ENCODE data around the gene CD2AP.
A peak's percentile ranks its signal among the peaks of the same experiment; 100 is the strongest.

Gene CD2AP

DNA sequence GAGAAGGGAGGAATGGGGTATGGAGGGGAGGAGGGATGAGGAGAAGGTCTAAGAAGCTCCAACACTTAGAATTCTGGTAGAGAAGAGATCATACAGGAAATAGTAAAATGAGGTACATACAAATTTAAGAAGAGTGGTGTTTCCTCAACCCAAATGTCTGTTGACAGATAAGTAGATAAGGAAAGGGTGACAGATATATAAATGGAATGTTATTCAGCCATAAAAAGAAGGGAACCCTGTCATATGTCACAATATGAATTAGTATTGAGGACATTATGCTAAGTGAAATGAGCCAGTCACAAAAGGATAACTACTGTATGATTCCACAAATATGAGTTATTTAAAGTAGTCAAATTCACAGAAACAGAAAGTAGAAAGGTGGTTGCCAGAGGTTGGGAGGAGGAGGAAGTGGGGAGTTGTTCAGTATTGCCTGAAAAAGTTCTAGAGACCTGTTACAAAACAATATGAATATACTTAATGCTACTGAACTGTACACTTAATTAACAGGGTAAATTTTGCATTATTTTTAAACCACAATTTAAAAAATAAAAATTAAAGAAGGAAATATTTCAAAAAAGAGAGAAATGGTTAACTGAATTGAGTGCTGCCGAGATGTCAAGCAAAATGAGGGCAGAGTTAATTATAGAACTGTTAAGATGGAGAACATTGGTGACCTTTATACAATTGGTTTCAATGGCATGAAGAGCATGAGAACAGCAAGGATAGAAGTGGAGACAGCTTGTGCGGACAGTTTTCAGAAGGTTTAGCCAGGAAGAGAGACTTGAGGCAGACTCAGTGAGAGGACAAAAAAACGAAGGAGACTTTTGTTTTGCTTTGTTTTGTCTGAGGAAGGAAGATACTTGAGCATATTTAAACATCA, 173.2 kb downstream of the CD2AP start:
- Histone ChIP-seq H3K27me3 (ENCODE audit: control insufficient read depth, insufficient read depth, low read length, poor library complexity, severe bottlenecking) (no peaks in the 10 kb centered on the region), H3K9me3 (ENCODE audit: control insufficient read depth, low read length) (no peaks in the 10 kb centered on the region), H3K4me3 (ENCODE audit: insufficient read depth, low read depth, low read length) (no peak overlapping the region), H3K4me1 (ENCODE audit: control insufficient read depth, insufficient read depth, low read length) (no peaks in the 10 kb centered on the region), H3K27ac (ENCODE audit: insufficient read depth, low read depth, low read length, poor library complexity, severe bottlenecking) (no peak overlapping the region), H3K36me3 (ENCODE audit: control insufficient read depth, insufficient read depth, low read length) (no peaks in the 10 kb centered on the region)
- 63 to 70% methylated on average over 3 of the region's 3 CpGs for WGBS, 2 experiments

DNA sequence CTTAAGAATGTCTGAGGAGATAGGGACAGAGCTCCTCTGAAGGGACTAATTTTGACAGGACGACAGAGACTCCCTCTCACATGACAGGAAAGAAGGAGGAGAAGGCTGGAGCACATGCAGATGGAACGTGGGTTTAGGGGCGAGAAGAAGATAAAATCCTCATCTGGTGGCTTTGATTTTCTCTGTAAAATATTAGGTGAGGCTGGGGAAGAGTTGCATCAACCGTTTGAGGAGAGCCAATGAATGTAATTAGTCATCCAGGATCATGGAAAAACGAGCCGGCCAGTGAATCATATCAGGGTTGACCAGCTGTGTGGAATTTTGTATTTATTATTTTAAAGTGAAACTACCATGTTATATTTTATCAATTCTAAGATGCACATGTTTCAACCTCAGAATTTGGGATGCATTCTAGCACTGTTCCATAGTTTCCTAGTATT, 173.9 kb downstream of the CD2AP start:
- 82 to 85% methylated on average over 6 of the region's 6 CpGs for WGBS, 2 experiments
- peaks cover 4% of the 10 kb centered on the region for H3K4me1 ChIP-seq (ENCODE audit: control insufficient read depth, insufficient read depth, low read length)
- H3K36me3 ChIP-seq (ENCODE audit: control insufficient read depth, insufficient read depth, low read length), result no peaks in the 10 kb centered on the region
- no peaks in the 10 kb centered on the region for H3K9me3 ChIP-seq (ENCODE audit: control insufficient read depth, low read length)
- H3K27me3 ChIP-seq (ENCODE audit: control insufficient read depth, insufficient read depth, low read length, poor library complexity, severe bottlenecking), result no peaks in the 10 kb centered on the region
- no peak overlapping the region for H3K27ac ChIP-seq (ENCODE audit: insufficient read depth, low read depth, low read length, poor library complexity, severe bottlenecking)
- no peak overlapping the region for H3K4me3 ChIP-seq (ENCODE audit: insufficient read depth, low read depth, low read length)

DNA sequence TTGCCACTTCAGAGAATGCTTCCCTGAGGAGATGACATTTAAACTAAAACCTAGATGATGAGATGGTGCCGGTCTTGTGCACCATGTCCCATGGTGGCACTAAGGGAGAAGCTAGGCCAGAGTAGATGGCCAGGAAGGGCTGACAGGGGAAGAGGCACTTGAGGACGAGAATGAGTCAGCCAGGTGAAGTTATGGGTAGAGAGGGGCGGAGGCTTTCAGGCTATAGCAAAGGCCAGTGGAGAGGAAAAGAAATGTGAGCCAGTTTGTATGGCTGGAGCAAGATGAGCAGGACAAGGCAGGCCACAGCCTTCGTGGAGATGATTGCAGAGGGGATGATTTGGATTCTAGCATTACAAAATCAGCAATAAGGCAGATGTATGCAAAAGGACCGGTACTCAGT, 176.1 kb downstream of the CD2AP start:
- H3K4me1 ChIP-seq (ENCODE audit: control insufficient read depth, insufficient read depth, low read length), result peaks cover 7% of the 10 kb centered on the region
- no peaks in the 10 kb centered on the region for H3K27me3 ChIP-seq (ENCODE audit: control insufficient read depth, insufficient read depth, low read length, poor library complexity, severe bottlenecking)
- no peaks in the 10 kb centered on the region for H3K9me3 ChIP-seq (ENCODE audit: control insufficient read depth, low read length)
- no peaks in the 10 kb centered on the region for H3K36me3 ChIP-seq (ENCODE audit: control insufficient read depth, insufficient read depth, low read length)
- H3K27ac ChIP-seq (ENCODE audit: insufficient read depth, low read depth, low read length, poor library complexity, severe bottlenecking), result no peak overlapping the region
- WGBS, 2 experiments, result 72 to 75% methylated on average over 5 of the region's 5 CpGs
- no peak overlapping the region for H3K4me3 ChIP-seq (ENCODE audit: insufficient read depth, low read depth, low read length)

DNA sequence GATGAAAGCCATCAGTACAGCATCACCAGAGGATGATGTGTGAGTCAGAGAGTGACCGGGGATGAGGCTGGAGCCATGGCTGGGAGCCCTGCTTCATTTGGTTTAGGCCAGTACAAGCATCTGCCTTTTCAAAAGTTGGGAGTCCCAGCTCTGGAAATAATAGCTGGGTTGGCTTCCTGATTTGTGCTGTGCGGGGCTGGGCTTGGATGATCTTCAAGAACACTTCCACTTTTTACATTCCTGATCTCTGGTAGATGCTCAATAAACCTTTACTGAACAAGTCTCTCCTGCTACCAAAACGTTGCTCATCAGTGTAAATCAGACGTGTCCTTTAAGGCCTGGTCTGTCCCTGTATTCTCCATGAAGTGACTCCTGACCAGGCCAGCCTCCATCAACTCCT, 176.7 kb downstream of the CD2AP start:
- Histone ChIP-seq H3K36me3 (ENCODE audit: control insufficient read depth, insufficient read depth, low read length) (no peaks in the 10 kb centered on the region), H3K27ac (ENCODE audit: insufficient read depth, low read depth, low read length, poor library complexity, severe bottlenecking) (no peak overlapping the region), H3K4me1 (ENCODE audit: control insufficient read depth, insufficient read depth, low read length) (peaks cover 7% of the 10 kb centered on the region), H3K27me3 (ENCODE audit: control insufficient read depth, insufficient read depth, low read length, poor library complexity, severe bottlenecking) (no peaks in the 10 kb centered on the region), H3K4me3 (ENCODE audit: insufficient read depth, low read depth, low read length) (no peak overlapping the region), H3K9me3 (ENCODE audit: control insufficient read depth, low read length) (no peaks in the 10 kb centered on the region)
- WGBS, 2 experiments, result 89 to 93% methylated on average over 4 of the region's 4 CpGs

DNA sequence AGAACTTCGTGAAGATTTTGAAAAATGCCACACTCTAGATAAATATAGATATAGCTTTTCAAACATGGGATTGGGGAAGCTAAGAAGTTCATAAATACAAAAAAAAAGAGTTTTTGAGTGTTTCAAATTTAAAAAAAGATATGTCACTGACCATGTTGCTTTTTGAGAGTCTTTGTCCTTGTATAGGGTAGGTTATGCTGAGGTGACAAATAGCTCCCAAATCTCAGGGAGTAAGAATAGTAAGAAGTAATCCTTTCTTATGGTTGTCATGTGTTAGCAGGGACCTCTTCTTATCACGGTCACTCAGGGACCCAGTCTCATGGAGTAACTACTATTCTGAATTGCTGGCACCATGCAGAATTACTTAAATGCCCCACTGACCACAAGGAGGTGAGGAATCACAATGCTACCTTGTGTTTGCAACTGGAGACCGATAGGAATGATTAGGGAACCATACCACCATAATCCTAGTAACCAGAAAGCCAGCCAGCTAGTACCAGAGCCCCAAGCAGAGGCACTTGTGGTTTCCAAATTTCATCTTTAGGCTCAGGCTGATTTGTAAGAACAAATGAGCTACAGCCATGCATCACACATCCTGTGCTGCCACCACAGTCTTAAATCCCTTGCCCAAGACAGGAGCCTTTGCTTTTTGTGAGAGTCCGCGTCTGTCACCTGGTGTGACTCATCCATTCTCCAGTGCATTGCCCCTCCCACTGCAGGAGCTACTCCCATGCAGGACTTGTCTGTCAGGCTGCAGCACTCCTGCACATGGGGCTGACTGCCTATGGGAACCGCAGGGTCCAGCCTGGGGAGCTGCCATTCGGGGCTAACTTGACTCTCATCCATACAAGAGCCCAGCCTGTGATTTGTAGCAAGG, 178.4 kb downstream of the CD2AP start:
- 52 to 53% methylated on average over 6 to 7 of the region's 7 CpGs for WGBS, 2 experiments
- H3K36me3 ChIP-seq (ENCODE audit: control insufficient read depth, insufficient read depth, low read length), result no peaks in the 10 kb centered on the region
- peaks cover 7% of the 10 kb centered on the region for H3K4me1 ChIP-seq (ENCODE audit: control insufficient read depth, insufficient read depth, low read length)
- H3K9me3 ChIP-seq (ENCODE audit: control insufficient read depth, low read length), result no peaks in the 10 kb centered on the region
- H3K27me3 ChIP-seq (ENCODE audit: control insufficient read depth, insufficient read depth, low read length, poor library complexity, severe bottlenecking), result no peaks in the 10 kb centered on the region
- no peak overlapping the region for H3K27ac ChIP-seq (ENCODE audit: insufficient read depth, low read depth, low read length, poor library complexity, severe bottlenecking)
- H3K4me3 ChIP-seq (ENCODE audit: insufficient read depth, low read depth, low read length), result no peak overlapping the region

DNA sequence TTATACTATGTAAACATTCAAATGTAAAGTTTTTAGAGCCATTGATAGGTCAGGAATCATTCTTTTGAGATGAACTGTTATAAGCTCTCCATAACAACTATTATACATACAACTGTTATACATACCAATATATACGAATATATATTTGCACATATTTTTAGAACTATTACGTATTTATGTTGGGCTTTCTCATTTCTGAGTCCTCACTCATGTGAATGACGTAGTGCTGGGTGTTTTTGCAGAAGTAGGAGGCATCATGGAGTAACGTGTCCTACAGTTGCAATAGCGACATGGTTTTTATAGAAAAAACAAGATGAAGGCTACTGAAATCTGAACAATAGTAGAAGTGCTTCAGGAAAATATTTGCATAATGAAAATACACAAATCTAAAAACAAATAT, 184.4 kb downstream of the CD2AP start:
- Histone ChIP-seq H3K27ac (ENCODE audit: insufficient read depth, low read depth, low read length, poor library complexity, severe bottlenecking) (no peak overlapping the region), H3K4me1 (ENCODE audit: control insufficient read depth, insufficient read depth, low read length) (peaks cover 5% of the 10 kb centered on the region), H3K4me3 (ENCODE audit: insufficient read depth, low read depth, low read length) (no peak overlapping the region), H3K9me3 (ENCODE audit: control insufficient read depth, low read length) (no peaks in the 10 kb centered on the region), H3K27me3 (ENCODE audit: control insufficient read depth, insufficient read depth, low read length, poor library complexity, severe bottlenecking) (no peaks in the 10 kb centered on the region), H3K36me3 (ENCODE audit: control insufficient read depth, insufficient read depth, low read length) (no peaks in the 10 kb centered on the region)
- WGBS, 2 experiments, result 74 to 79% methylated on average over 4 to 5 of the region's 5 CpGs

DNA sequence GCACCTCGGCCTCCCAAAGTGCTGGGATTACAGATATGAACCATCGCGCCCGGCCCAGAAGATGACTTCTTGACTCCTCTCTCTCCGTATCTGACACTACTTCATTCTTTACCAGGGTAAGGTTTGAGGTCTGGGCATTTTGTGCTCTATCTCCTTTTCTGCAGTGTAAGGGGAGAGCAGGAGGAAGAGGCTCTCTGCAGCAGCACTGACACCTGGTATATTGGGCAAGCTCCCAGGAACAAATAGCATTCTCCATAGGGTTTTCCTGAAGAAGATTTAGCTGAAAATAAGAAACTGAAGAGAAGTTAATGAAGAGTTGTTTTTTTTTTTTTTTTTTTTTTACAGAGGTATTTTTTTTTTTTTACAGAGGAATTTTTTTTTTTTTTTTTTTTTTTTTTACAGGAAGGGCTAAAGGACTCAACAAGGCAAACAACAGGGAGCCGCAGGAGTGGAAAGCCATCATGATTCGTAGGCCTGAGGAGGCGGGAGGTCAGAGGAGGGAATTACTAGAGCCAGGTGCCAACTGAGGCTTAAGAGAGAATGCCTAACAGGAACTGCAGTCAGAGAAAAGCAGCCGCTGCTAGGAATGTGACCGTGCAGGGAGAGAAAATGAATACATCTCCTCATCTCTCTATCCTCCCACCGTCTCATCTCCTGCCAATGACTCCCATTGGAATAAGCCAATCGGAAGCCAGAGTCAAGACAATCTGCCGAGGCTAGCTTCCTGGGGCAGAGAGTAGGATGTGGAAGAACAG, 186.1 kb downstream of the CD2AP start:
- no peaks in the 10 kb centered on the region for H3K27me3 ChIP-seq (ENCODE audit: control insufficient read depth, insufficient read depth, low read length, poor library complexity, severe bottlenecking)
- H3K4me1 ChIP-seq (ENCODE audit: control insufficient read depth, insufficient read depth, low read length), result peaks cover 10% of the 10 kb centered on the region
- H3K4me3 ChIP-seq (ENCODE audit: insufficient read depth, low read depth, low read length), result no peak overlapping the region
- H3K9me3 ChIP-seq (ENCODE audit: control insufficient read depth, low read length), result no peaks in the 10 kb centered on the region
- no peaks in the 10 kb centered on the region for H3K36me3 ChIP-seq (ENCODE audit: control insufficient read depth, insufficient read depth, low read length)
- peak overlapping the region; percentile 45 for H3K27ac ChIP-seq (ENCODE audit: insufficient read depth, low read depth, low read length, poor library complexity, severe bottlenecking)
- WGBS, 2 experiments, result 49 to 51% methylated on average over 11 to 12 of the region's 13 CpGs

DNA sequence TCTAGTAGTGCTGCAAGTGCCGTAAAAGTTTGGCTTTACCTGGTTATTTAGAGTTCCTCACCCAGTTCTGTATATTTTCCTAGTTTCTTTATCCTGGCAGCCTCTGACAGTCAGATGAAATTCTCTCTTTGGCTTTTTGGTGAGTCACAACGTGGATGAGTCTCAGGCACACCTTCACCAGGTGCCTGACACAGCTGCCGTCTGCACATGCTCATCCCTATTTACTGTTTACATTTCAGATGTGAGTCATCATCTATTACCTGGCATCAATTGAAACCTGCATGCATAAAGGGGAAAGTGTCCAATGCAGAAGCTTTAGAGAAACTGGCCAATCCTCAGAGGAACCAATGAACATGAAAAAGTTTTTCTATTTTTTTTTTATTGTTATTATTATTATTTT, 187.5 kb downstream of the CD2AP start:
- no peaks in the 10 kb centered on the region for H3K27me3 ChIP-seq (ENCODE audit: control insufficient read depth, insufficient read depth, low read length, poor library complexity, severe bottlenecking)
- no peak overlapping the region for H3K27ac ChIP-seq (ENCODE audit: insufficient read depth, low read depth, low read length, poor library complexity, severe bottlenecking)
- H3K4me1 ChIP-seq (ENCODE audit: control insufficient read depth, insufficient read depth, low read length), result peaks cover 24% of the 10 kb centered on the region
- WGBS, 2 experiments, result 87 to 93% methylated on average over 3 of the region's 3 CpGs
- H3K9me3 ChIP-seq (ENCODE audit: control insufficient read depth, low read length), result no peaks in the 10 kb centered on the region
- no peaks in the 10 kb centered on the region for H3K36me3 ChIP-seq (ENCODE audit: control insufficient read depth, insufficient read depth, low read length)
- no peak overlapping the region for H3K4me3 ChIP-seq (ENCODE audit: insufficient read depth, low read depth, low read length)

DNA sequence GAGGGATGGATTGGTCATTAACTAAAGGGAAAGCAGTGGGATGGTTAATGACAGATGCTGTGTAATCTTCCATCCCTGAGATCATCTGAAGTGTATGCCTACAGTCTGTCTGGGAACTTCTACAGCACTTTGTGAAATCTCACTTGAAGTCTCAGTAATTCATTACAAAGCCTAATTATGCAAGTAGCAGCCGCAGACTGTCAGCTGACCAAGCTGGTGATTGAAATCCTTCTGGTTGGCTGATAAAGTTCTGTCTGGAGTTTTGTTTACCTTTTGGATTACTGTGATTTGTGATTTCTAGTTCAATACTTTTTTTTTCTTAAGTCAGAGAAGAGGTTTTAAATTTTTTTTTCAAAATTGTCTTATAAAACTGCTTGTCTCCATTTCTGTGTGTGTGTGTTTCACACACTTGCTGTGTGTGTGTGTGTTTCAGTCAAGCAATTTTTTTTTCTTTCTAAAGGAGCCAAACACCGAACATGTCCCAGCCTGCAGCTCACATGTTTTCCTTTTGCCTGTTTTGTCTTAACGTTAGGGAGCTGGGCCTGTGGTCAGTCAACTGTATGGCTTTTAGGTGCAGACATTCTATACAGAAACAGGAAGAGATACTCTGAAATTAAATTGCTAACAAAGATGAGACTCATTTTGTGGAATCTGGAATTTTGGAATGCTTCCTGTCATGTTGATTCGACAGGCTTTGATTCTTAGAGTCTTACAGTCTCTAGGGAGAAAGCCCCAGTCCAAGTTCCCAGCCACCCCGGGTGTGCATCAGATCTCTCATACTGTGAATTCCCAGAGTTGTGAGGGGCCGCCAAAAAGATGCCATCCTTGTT, 192.3 kb downstream of the CD2AP start:
- 15 to 22% methylated on average over 6 of the region's 6 CpGs for WGBS, 2 experiments
- peaks cover 34% of the 10 kb centered on the region for H3K4me1 ChIP-seq (ENCODE audit: control insufficient read depth, insufficient read depth, low read length)
- H3K4me3 ChIP-seq (ENCODE audit: insufficient read depth, low read depth, low read length), result no peak overlapping the region
- H3K27me3 ChIP-seq (ENCODE audit: control insufficient read depth, insufficient read depth, low read length, poor library complexity, severe bottlenecking), result no peaks in the 10 kb centered on the region
- H3K9me3 ChIP-seq (ENCODE audit: control insufficient read depth, low read length), result no peaks in the 10 kb centered on the region
- no peaks in the 10 kb centered on the region for H3K36me3 ChIP-seq (ENCODE audit: control insufficient read depth, insufficient read depth, low read length)
- H3K27ac ChIP-seq (ENCODE audit: insufficient read depth, low read depth, low read length, poor library complexity, severe bottlenecking), result peak overlapping the region; percentile 89

All from ectodermal cell (in vitro differentiated cells).